GM18868 (cell line): ENCODE measurements around the gene ZFAND3.

Source experiments
- ATAC-seq: cut with Tn5 transposase; IDR thresholded peaks from one replicate; pipeline ENCODE4 v1.9.1; 2021; ENCODE audit warnings: mild to moderate bottlenecking, moderate library complexity; ENCODE audit not compliant: unreplicated experiment

The ZFAND3 gene

GRCh38 chr6:37965964-37966676 is 146.6 kb downstream of the ZFAND3 start:
- no peak for ATAC-seq

GRCh38 chr6:37966801-37967200 is 147.3 kb downstream of the ZFAND3 start:
- ATAC-seq = no peak

GRCh38 chr6:37967651-37968050 is 148.1 kb downstream of the ZFAND3 start:
- no peak for ATAC-seq

GRCh38 chr6:37971266-37971665 is 151.7 kb downstream of the ZFAND3 start:
- no peak for ATAC-seq

GRCh38 chr6:37971711-37972390 is 152.3 kb downstream of the ZFAND3 start:
- ATAC-seq = no peak

GRCh38 chr6:37972994-37973757 is 153.6 kb downstream of the ZFAND3 start:
- no peak for ATAC-seq

GRCh38 chr6:37974381-37974780 is 154.9 kb downstream of the ZFAND3 start:
- no peak for ATAC-seq

- ATAC-seq = no peak
Observed at GRCh38 chr6:37974943-37975342, 155.4 kb downstream of the ZFAND3 start.

GRCh38 chr6:37977715-37978114 is 158.2 kb downstream of the ZFAND3 start:
- ATAC-seq = no peak

- no peak for ATAC-seq
Observed at GRCh38 chr6:37979392-37980221, 160.1 kb downstream of the ZFAND3 start.

- ATAC-seq = no peak
Observed at GRCh38 chr6:37980222-37980595, 160.7 kb downstream of the ZFAND3 start.

- no peak for ATAC-seq
Observed at GRCh38 chr6:37981626-37982025, 162.1 kb downstream of the ZFAND3 start.

GRCh38 chr6:37982317-37982716 is 162.8 kb downstream of the ZFAND3 start:
- no peak for ATAC-seq

GRCh38 chr6:37983720-37984501 is 164.4 kb downstream of the ZFAND3 start:
- ATAC-seq = no peak

GRCh38 chr6:37984578-37984977 is 165.1 kb downstream of the ZFAND3 start:
- ATAC-seq = no peak

- no peak for ATAC-seq
Observed at GRCh38 chr6:37985355-37985754, 165.8 kb downstream of the ZFAND3 start.

- no peak for ATAC-seq
Observed at GRCh38 chr6:37987018-37987417, 167.5 kb downstream of the ZFAND3 start.

GRCh38 chr6:37987559-37987958 is 168.0 kb downstream of the ZFAND3 start:
- ATAC-seq = no peak

GRCh38 chr6:37988127-37988526 is 168.6 kb downstream of the ZFAND3 start:
- ATAC-seq = no peak

- no peak for ATAC-seq
Observed at GRCh38 chr6:37988696-37989095, 169.2 kb downstream of the ZFAND3 start.
